ENCODE measurements around the gene DYNC1LI1.

DYNC1LI1 gene

DNA sequence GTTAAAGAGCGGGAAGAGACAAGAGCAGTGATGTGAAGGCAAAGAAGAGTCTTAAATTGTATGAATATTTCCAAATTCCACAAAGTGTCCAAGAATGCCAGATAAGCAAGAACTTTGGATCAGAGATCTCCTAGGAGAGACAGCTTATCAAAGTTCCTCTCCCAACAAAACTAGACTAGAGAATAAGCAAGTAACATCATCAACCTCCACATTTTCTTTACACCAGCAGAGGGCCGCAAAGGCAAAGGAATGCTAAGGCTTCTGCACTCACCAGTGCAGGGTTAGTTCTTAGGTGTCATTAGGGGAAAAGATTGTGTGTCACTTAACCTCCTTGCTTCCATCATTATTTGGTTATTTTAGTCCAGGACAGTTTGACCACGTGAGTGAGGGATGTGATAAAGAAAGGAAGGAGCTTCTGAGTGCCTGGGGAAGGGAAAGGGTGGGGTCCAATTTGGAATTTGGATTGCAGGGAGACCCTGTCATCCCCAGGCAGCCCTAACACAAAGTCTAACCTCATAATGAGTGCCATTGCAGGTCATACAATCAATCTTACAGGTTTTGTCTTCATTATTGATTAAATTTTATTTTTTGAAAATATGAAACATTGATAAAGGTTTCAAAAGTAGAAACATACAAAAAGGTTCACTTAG lies 60.5 kb downstream of the DYNC1LI1 start:
- H3K4me3 ChIP-seq: no peak overlapping the region
- no peak for TF ChIP-seq Cebpa-rat (IDR thresholded peaks at IDR 0.05)
- H3K36me3 ChIP-seq: no peaks in the 10 kb centered on the region
- no peak overlapping the region for H3K27ac ChIP-seq
- H3K4me2 ChIP-seq: no peak overlapping the region
- H3K9me3 ChIP-seq: no peaks in the 10 kb centered on the region
- no peaks in the 10 kb centered on the region for H3K27me3 ChIP-seq
- peaks cover 11% of the 10 kb centered on the region for H3K4me1 ChIP-seq
- no peak overlapping the region for H3K9ac ChIP-seq
- H4K20me1 ChIP-seq: no peaks in the 10 kb centered on the region

DNA sequence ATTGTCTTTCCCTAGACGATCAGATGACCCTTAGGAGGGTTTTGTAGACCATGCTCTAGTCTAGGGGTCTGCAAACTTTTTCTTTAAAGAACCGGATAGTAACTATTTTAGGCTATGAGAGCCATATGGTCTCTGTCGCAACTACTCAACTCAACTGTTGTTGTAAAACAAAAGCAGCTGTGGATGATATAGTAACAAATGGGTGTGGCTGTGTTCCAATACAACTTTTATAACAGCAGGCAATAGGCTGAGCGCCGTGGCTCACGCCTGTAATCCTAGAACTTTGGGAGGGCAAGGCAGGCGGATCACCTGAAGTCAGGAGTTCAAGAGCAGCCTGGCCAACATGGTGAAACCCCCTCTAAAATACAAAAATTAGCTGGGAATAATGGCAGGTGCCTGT lies 61.9 kb downstream of the DYNC1LI1 start:
- Histone ChIP-seq H3K4me2 (no peak overlapping the region), H3K9me3 (no peaks in the 10 kb centered on the region), H3K27ac (no peak overlapping the region), H4K20me1 (no peaks in the 10 kb centered on the region), H3K4me1 (peaks cover 16% of the 10 kb centered on the region), H3K4me3 (no peak overlapping the region), H3K36me3 (no peaks in the 10 kb centered on the region), H3K27me3 (no peaks in the 10 kb centered on the region), H3K9ac (no peak overlapping the region)
- TF ChIP-seq Cebpa-rat (IDR thresholded peaks at IDR 0.05): no peak

DNA sequence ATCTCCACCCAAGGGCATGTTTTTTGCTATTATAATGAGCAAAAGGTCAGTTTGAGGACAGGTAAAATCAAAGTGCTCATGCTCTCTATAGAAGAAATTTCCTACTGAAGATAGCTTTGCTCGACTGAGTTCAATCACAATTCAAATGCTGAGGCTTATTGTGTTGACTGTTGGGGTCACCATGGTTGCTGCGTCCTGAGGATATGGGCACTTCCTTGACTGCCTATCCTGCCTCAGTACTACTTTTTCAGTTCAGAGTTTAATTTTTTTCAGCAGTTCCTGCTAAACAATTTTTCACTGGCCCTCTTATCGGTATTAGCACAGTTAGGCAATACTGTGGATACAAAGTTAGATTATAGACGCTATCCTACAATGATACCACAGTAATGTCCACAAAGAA lies 64.2 kb downstream of the DYNC1LI1 start:
- Histone ChIP-seq H3K9me3 (no peaks in the 10 kb centered on the region), H3K27me3 (no peaks in the 10 kb centered on the region), H3K4me2 (no peak overlapping the region), H3K27ac (no peak overlapping the region), H4K20me1 (peaks cover 10% of the 10 kb centered on the region), H3K9ac (no peak overlapping the region), H3K36me3 (no peaks in the 10 kb centered on the region), H3K4me1 (peaks cover 27% of the 10 kb centered on the region), H3K4me3 (no peak overlapping the region)
- no peak for TF ChIP-seq Cebpa-rat (IDR thresholded peaks at IDR 0.05)

DNA sequence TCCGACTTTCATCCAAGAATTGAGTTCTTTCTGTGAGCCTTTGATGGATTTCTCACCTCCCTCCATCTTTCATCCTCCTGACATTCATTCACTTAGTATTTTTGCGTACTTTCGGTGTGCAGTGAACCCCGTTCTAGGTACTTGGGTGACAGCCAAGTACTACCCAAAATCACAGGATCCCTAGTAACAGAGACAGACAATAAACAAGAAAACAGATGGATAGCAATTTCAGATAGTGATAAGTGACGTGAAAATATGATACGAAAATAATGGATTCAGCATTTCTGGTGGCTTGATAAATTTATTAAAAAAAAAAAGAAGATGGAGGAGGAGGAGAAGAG lies 67.7 kb downstream of the DYNC1LI1 start:
- Histone ChIP-seq H3K4me1 (peaks cover 51% of the 10 kb centered on the region), H3K27me3 (no peaks in the 10 kb centered on the region), H3K27ac (peak overlapping the region; percentile 94), H3K9ac (peak overlapping the region; percentile 93; the same call in 1 of the 2 replicates), H3K9me3 (no peaks in the 10 kb centered on the region), H3K4me2 (peak overlapping the region; percentile 76), H4K20me1 (peaks cover 45% of the 10 kb centered on the region), H3K4me3 (peak overlapping the region; percentile 98), H3K36me3 (no peaks in the 10 kb centered on the region)
- no peak for TF ChIP-seq Cebpa-rat (IDR thresholded peaks at IDR 0.05)

DNA sequence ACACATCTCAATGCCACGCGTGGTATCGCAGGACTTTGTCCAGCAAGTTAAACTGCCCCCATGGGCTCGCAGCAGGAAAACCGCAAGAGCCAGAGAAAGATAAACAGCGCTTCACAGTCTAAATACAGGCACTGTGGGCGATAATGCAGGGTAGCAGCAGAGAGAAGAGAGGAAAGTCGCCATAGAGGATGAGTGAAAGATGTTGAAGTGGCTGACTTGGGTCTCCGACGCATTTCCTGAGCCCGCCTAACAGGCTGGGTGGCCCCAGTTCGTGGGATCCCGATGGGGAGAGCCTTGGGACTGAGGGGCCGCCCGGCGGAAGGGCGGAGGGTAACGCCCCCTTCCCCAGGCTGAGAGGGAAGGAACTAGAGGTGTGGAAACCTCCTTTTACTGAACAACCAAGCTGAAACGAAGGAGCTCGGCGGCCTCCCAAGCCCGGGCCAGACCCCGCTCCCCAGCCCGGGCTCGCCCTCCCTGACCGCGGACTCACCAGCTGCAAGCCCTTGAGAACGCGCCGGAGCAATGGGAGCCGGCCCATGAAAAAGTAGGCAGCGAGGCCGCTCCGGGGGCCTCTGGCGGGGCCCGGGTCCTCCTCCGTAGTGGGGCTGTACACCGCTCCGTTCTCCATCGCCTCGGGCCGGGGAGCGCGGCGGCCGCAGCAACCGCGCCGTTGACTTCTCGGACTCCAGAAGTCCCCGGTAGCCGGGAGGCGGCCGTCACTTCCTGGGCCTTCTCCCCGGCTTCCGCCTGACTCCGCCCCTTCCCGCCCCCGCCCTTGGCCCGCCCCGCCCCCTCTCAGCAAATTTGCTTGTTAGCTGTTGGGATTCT lies 68.3 kb downstream of the DYNC1LI1 start, which contains the start of gene CMTM6:
TSS of gene CMTM6 (minus strand) at position 735 of the 828 bp plus-strand sequence. CDS start at position 628, 107 bp downstream.
- peaks cover 49% of the 10 kb centered on the region for H4K20me1 ChIP-seq
- peak within 1 kb of the TSS; percentile 87 for H3K4me2 ChIP-seq
- H3K27me3 ChIP-seq: no peaks in the 10 kb centered on the region
- TF ChIP-seq Cebpa-rat (IDR thresholded peaks at IDR 0.05): no peak
- H3K27ac ChIP-seq: peak within 1 kb of the TSS; percentile 94
- peaks cover 51% of the 10 kb centered on the region for H3K4me1 ChIP-seq
- H3K36me3 ChIP-seq: no peaks in the 10 kb centered on the region
- H3K9ac ChIP-seq: peak within 1 kb of the TSS; percentile 93
- H3K4me3 ChIP-seq: peak within 1 kb of the TSS; percentile 98
- H3K9me3 ChIP-seq: no peaks in the 10 kb centered on the region

DNA sequence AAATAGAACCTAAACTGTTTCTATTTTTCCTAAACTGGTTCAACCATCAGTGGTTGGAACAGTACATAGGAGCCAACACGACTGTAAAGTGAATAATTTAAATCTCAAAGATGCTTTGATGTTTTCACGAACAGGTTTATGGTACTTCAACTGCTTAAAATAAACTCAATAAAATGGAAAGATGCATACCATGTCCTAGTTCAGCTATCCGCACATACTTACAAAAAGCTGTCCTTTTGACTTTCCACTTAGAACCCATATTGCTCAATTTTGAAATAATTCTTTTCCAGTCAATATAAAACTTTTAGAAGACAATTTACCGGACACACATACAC lies 68.9 kb downstream of the DYNC1LI1 start:
- Histone ChIP-seq H3K9me3 (no peaks in the 10 kb centered on the region), H3K4me1 (peaks cover 51% of the 10 kb centered on the region), H3K4me3 (peak overlapping the region; percentile 98), H3K27ac (peak overlapping the region; percentile 94), H3K4me2 (peak overlapping the region; percentile 87), H3K27me3 (no peaks in the 10 kb centered on the region), H3K36me3 (peaks cover 2% of the 10 kb centered on the region), H4K20me1 (peaks cover 51% of the 10 kb centered on the region), H3K9ac (peak overlapping the region; percentile 93)
- no peak for TF ChIP-seq Cebpa-rat (IDR thresholded peaks at IDR 0.05)

DNA sequence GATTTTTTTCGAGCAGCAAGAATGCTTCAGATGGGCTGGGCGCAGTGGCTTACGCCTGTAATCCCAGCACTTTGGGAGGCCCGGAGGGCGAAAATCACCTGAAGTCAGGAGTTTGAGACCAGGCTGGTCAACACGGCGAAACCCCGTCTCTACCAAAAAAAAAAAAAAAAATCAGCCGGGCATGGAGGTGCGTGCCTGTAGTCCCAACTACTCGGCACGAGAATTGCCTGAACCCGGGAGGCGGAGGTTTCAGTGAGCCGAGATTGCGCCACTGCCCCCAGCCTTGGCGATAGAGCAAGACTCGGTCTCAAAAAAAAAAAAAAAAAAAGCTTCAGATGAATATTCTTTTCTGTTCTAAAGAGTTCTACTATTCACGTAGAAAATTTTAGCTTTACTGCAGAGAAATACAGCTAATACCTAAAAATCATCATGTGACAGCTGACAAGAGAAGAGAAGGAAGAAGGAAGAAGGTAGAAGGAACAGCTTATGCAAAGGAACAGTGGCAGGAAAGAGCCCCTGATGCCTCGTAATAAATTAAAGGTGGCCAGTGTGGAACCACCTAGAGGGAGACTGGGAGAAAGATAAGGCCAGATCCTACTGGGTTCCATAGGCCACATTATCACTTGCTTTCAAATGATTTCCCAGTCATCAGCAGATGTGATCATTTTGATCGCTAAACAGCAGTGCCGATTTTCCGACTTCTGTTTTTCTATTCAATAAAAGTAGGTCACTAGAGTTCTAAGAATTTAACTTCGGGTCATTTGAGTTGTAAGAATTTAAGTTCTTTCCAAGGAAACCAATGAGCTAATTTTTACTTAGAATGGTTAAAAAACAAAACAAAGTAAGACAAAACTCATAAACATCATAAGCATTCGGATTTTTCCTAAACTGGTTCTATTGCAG lies 69.5 kb downstream of the DYNC1LI1 start:
- peak overlapping the region; percentile 93 for H3K9ac ChIP-seq
- peaks cover 9% of the 10 kb centered on the region for H3K36me3 ChIP-seq
- H3K27me3 ChIP-seq: no peaks in the 10 kb centered on the region
- peak overlapping the region; percentile 94 for H3K27ac ChIP-seq
- TF ChIP-seq Cebpa-rat (IDR thresholded peaks at IDR 0.05): no peak
- no peaks in the 10 kb centered on the region for H3K9me3 ChIP-seq
- H3K4me1 ChIP-seq: peaks cover 46% of the 10 kb centered on the region
- peak overlapping the region; percentile 98 for H3K4me3 ChIP-seq
- peak overlapping the region; percentile 87 for H3K4me2 ChIP-seq
- peaks cover 57% of the 10 kb centered on the region for H4K20me1 ChIP-seq

DNA sequence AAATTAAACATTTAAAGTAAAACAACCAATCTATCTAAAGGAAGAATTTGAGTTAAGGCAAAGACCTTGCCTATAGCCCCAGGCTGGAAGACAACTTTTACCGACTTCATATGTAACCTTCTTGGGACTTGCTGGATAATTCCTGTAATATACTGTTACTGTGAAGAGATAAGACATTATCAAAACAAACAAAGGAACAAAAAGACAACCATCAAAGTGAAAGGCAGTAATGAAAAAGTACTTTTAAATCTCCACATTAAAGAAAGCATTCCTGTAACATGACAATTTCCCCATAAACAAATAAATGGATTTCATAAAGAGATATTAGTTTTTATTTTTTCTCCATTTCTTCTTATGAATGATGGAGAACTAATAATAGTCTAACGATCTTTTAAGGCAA lies 70.4 kb downstream of the DYNC1LI1 start:
- peaks cover 66% of the 10 kb centered on the region for H4K20me1 ChIP-seq
- no peaks in the 10 kb centered on the region for H3K9me3 ChIP-seq
- H3K9ac ChIP-seq: no peak overlapping the region
- no peak overlapping the region for H3K4me3 ChIP-seq
- H3K4me2 ChIP-seq: peak overlapping the region; percentile 87
- TF ChIP-seq Cebpa-rat (IDR thresholded peaks at IDR 0.05): no peak
- H3K4me1 ChIP-seq: peaks cover 47% of the 10 kb centered on the region
- H3K27me3 ChIP-seq: no peaks in the 10 kb centered on the region
- peaks cover 10% of the 10 kb centered on the region for H3K36me3 ChIP-seq
- no peak overlapping the region for H3K27ac ChIP-seq

DNA sequence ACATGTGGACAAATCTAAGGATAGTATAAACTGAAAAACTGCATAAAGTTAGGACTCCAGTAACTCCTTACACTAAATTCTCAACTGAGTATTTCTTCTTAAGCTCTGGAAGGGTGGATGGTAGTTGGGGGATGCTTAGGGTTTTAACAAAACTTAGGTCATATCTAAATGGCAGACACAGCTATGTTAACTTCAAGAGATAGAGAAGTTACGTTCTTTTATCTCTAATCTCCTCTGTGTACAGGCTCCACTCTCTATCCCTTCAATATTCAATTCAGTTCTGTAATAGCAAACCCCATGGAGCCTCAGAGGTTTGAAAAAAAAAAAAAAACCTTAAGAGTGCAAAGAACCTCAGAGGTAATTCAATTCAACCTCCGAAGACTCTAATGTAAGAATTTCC lies 71.1 kb downstream of the DYNC1LI1 start:
- Histone ChIP-seq H3K27ac (no peak overlapping the region), H3K36me3 (peaks cover 10% of the 10 kb centered on the region), H3K4me1 (peaks cover 48% of the 10 kb centered on the region), H4K20me1 (peaks cover 72% of the 10 kb centered on the region), H3K9ac (no peak overlapping the region), H3K9me3 (no peaks in the 10 kb centered on the region), H3K27me3 (no peaks in the 10 kb centered on the region), H3K4me3 (no peak overlapping the region), H3K4me2 (no peak overlapping the region)
- no peak for TF ChIP-seq Cebpa-rat (IDR thresholded peaks at IDR 0.05)

All from BLaER1 (cell line).